Right lobe of liver (tissue), 4 donors: ENCODE measurements around the gene LIN54.

Experiments
- POLR2A ChIP-seq: fragments of 450-650 bp; IDR thresholded peaks from one replicate; pipeline ENCODE4 v1.6.1; 2017; ENCODE audit warnings: antibody characterized with exemption, mild to moderate bottlenecking
- TF ChIP-seq, protein P1 (sequence below), 4 donors: fragments of 200-600 bp in 3 of 4; fragments of 450-650 bp in 1 of 4; IDR thresholded peaks; one replicate each; pipeline versions ENCODE4 v1.5.1 to v1.8.0; 2016 to 2022; ENCODE audit warnings: antibody characterized with exemption in 4 of 4, mild to moderate bottlenecking in 2 of 4
- donor health status: DM: no; HTN: no; CAD: no.
- donor health status: DM: no; HTN: no; CAD: no.
- donor health status: DM: no; HTN: yes; CAD: no.

DNA sequence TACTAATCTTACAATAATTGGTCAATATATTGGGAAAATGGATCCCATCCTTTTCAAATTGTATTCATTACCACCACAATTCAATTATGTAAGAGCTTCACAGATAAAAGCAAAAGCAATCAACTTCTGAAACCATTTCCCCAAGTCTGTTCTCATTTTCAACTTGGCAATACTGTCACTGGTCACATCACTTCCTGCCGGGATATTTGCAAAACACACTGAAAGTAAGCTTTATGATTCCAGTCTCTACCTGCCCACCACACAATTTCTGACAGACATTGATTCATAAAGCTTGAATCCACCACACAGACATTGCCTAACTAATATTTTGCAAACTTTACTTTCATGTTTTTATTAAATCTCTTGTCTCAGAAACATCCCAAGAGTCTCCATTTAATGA lies 53.6 kb downstream of the LIN54 start:
- no peak for TF ChIP-seq POLR2A
- TF ChIP-seq, protein P1, sequence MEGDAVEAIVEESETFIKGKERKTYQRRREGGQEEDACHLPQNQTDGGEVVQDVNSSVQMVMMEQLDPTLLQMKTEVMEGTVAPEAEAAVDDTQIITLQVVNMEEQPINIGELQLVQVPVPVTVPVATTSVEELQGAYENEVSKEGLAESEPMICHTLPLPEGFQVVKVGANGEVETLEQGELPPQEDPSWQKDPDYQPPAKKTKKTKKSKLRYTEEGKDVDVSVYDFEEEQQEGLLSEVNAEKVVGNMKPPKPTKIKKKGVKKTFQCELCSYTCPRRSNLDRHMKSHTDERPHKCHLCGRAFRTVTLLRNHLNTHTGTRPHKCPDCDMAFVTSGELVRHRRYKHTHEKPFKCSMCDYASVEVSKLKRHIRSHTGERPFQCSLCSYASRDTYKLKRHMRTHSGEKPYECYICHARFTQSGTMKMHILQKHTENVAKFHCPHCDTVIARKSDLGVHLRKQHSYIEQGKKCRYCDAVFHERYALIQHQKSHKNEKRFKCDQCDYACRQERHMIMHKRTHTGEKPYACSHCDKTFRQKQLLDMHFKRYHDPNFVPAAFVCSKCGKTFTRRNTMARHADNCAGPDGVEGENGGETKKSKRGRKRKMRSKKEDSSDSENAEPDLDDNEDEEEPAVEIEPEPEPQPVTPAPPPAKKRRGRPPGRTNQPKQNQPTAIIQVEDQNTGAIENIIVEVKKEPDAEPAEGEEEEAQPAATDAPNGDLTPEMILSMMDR (IDR thresholded peaks at IDR 0.05) = no peak
